Right renal pelvis (tissue), 4 donors: ENCODE results near the gene TMEM202. TPM values are rescaled to one million over a fixed set of nuclear protein-coding genes. Genes with fewer than 3 reads are reported as not detected.
"Not testable (repeated sequence)": the region's sequence is repeated elsewhere in the genome, so short reads cannot be mapped to it uniquely, and the experiment has no call there.

ENCODE experiments used
- DNase-seq, 4 donors: peaks; one replicate each; pipeline ENCODE4 v3.0.0-alpha.2; 2013; ENCODE audit warnings: low read depth in 4 of 4, low spot score in 3 of 4, missing footprints in 1 of 4
- polyA plus RNA-seq, 4 donors: library from polyadenylated mRNA; unstranded; fragments of 120-200 nt; gene quantifications; one replicate each; pipeline ENCODE4 v1.2.1, GENCODE V29; 2013; ENCODE audit not compliant: insufficient read length in 4 of 4

Gene TMEM202
- polyA plus RNA-seq, 4 donors: not detected

GRCh38 chr15:72398648-72399047, 543 bp downstream of the TMEM202 start:
- DNase-seq: no peak

- no peak for DNase-seq
Observed at GRCh38 chr15:72402726-72403125, 4.6 kb downstream of the TMEM202 start.

- DNase-seq: no peak
Observed at GRCh38 chr15:72404356-72404755, 6.3 kb downstream of the TMEM202 start.

GRCh38 chr15:72404841-72405240, 6.7 kb downstream of the TMEM202 start:
- DNase-seq: no peak

GRCh38 chr15:72406936-72407335, 8.8 kb downstream of the TMEM202 start:
- DNase-seq: no peak

- DNase-seq: no peak
Observed at GRCh38 chr15:72411111-72411510, 13.0 kb downstream of the TMEM202 start.

- no peak for DNase-seq
Observed at GRCh38 chr15:72411544-72411943, 13.4 kb downstream of the TMEM202 start.

GRCh38 chr15:72413337-72413736, 15.2 kb downstream of the TMEM202 start:
- DNase-seq: not testable (repeated sequence)

- DNase-seq: no peak
Observed at GRCh38 chr15:72415304-72415703, 17.2 kb downstream of the TMEM202 start.

- DNase-seq: not testable (repeated sequence)
Observed at GRCh38 chr15:72419768-72420167, 21.7 kb downstream of the TMEM202 start.

- no peak for DNase-seq
Observed at GRCh38 chr15:72420576-72420975, 22.5 kb downstream of the TMEM202 start.

GRCh38 chr15:72421484-72421883, 23.4 kb downstream of the TMEM202 start:
- DNase-seq: no peak

- DNase-seq: no peak
Observed at GRCh38 chr15:72423256-72423655, 25.2 kb downstream of the TMEM202 start.

- DNase-seq: no peak
Observed at GRCh38 chr15:72426753-72427152, 28.6 kb downstream of the TMEM202 start.

GRCh38 chr15:72437650-72438316, 39.7 kb downstream of the TMEM202 start:
- DNase-seq: no peak

GRCh38 chr15:72442848-72443247, 44.7 kb downstream of the TMEM202 start:
- not testable (repeated sequence) for DNase-seq

GRCh38 chr15:72445426-72445825, 47.3 kb downstream of the TMEM202 start:
- DNase-seq: no peak

GRCh38 chr15:72450805-72451204, 52.7 kb downstream of the TMEM202 start:
- DNase-seq: no peak

GRCh38 chr15:72451224-72451623, 53.1 kb downstream of the TMEM202 start:
- no peak for DNase-seq

GRCh38 chr15:72456684-72457083, 58.6 kb downstream of the TMEM202 start:
- no peak for DNase-seq
